Endothelial cell of umbilical vein (primary cell): ENCODE data around the gene NR3C2. TPM values are rescaled to one million over a fixed set of nuclear protein-coding genes. Genes with fewer than 3 reads are reported as not detected.

Source experiments
- BruUV-seq: library from RNA; stranded (reverse); fragments of 400-500 nt; replicated peaks from 2 replicates; lab custom pipeline; 2021; lab: Mats Ljungman, UMichigan
- CTCF ChIA-PET: fragments of 300-600, 350-600 bp; sonication (Branson Sonifier 250); formaldehyde crosslinking; loops from one replicate; lab custom pipeline; 2021; ENCODE audit warnings: antibody characterized with exemption, inconsistent platforms; lab: Charles Lee
- POLR2A ChIA-PET: fragments of 300-600, 350-600 bp; sonication (Branson Sonifier 250); formaldehyde crosslinking; loops from one replicate; lab custom pipeline; 2021; ENCODE audit warnings: antibody characterized with exemption, inconsistent platforms; lab: Charles Lee
- DNase-seq: peaks from one replicate; pipeline ENCODE4 v3.0.0-alpha.2; 2011; ENCODE audit warnings: low read depth, low spot score
- FAIRE-seq: peaks from 2 replicates; lab custom pipeline; 2011; peaks lifted over from hg19 to GRCh38; lab: Jason Lieb, UNC
- H2AFZ ChIP-seq: 2 replicates; pipeline ENCODE4 v1.6.0; 2012; ENCODE audit warnings: low read depth, low read length, control low read depth, inconsistent platforms
- H3K27ac ChIP-seq: 2 replicates; pipeline ENCODE4 v1.5.1; 2011; ENCODE audit warnings: low read depth, mild to moderate bottlenecking, control low read depth, low read length, moderate library complexity; ENCODE audit not compliant: insufficient read depth
- H3K27me3 ChIP-seq, 2 experiments: 2 replicates each; pipeline versions ENCODE4 v1.6.0 to v1.6.1; 2011; ENCODE audit warnings: low read length in 2 of 2, mixed read lengths in 1 of 2; ENCODE audit not compliant: control insufficient read depth in 2 of 2, insufficient read depth in 2 of 2
- H3K36me3 ChIP-seq, 2 experiments: 2 replicates in 1 of 2; 3 replicates in 1 of 2; pipeline ENCODE4 v1.5.1; 2011; ENCODE audit warnings: low read length in 2 of 2, mild to moderate bottlenecking in 1 of 2, moderate library complexity in 1 of 2; ENCODE audit not compliant: control insufficient read depth in 2 of 2, insufficient read depth in 2 of 2; ENCODE audit errors: extremely low read depth in 1 of 2
- H3K4me1 ChIP-seq: 3 replicates; pipeline ENCODE4 v1.5.1; 2011; ENCODE audit warnings: mild to moderate bottlenecking, low read length; ENCODE audit not compliant: control insufficient read depth, insufficient read depth; ENCODE audit errors: extremely low read depth
- H3K4me2 ChIP-seq: 2 replicates; pipeline ENCODE4 v1.6.1; 2011; ENCODE audit warnings: low read length, control low read depth, mixed read lengths; ENCODE audit not compliant: insufficient read depth
- H3K4me3 ChIP-seq, 3 experiments: fragments of 200-600 bp in 1 of 3; sonication (generic), shearing (Covaris generic) in 1 of 3; replicated peaks in 1 of 3; 2 replicates each; pipeline ENCODE4 v1.5.1; 2011 to 2016; ENCODE audit warnings: control low read depth in 3 of 3, low read length in 3 of 3, mild to moderate bottlenecking in 2 of 3, inconsistent platforms in 1 of 3, low read depth in 1 of 3, moderate library complexity in 1 of 3; ENCODE audit not compliant: insufficient read depth in 1 of 3
- H3K79me2 ChIP-seq: 2 replicates; pipeline ENCODE4 v1.6.0; 2012; ENCODE audit warnings: low read length, inconsistent platforms; ENCODE audit not compliant: control insufficient read depth, insufficient read depth
- H3K9ac ChIP-seq: replicated peaks from 2 replicates; pipeline ENCODE3; 2011; ENCODE audit warnings: low read length, control low read depth; ENCODE audit not compliant: insufficient read depth; ENCODE audit errors: extremely low read depth
- H3K9me1 ChIP-seq: replicated peaks from 3 replicates; pipeline ENCODE4 v1.6.0; 2011; ENCODE audit warnings: mild to moderate bottlenecking, low read length; ENCODE audit not compliant: control insufficient read depth, insufficient read depth; ENCODE audit errors: extremely low read depth
- H3K9me3 ChIP-seq: replicated peaks from 2 replicates; pipeline ENCODE4 v1.5.1; 2012; ENCODE audit warnings: low read length, inconsistent platforms; ENCODE audit not compliant: control insufficient read depth, insufficient read depth
- H4K20me1 ChIP-seq: replicated peaks from 2 replicates; pipeline ENCODE3; 2011; ENCODE audit warnings: mild to moderate bottlenecking, low read length; ENCODE audit not compliant: control insufficient read depth, insufficient read depth; ENCODE audit errors: extremely low read depth
- CTCF ChIP-seq, 2 donors: IDR thresholded peaks; 1 replicate in 1 of 2; 2 replicates in 1 of 2; pipeline ENCODE4 v1.5.1; 2011; ENCODE audit warnings: low read length in 2 of 2, mild to moderate bottlenecking in 2 of 2, moderate library complexity in 2 of 2, control low read depth in 1 of 2, inconsistent platforms in 1 of 2, low read depth in 1 of 2; ENCODE audit not compliant: insufficient read depth in 1 of 2; ENCODE audit errors: extremely low read depth in 1 of 2
- EZH2 ChIP-seq: IDR thresholded peaks from 2 replicates; pipeline ENCODE4 v1.6.1; 2012; ENCODE audit warnings: borderline replicate concordance, low read depth, mild to moderate bottlenecking, moderate library complexity, low read length, inconsistent platforms; ENCODE audit not compliant: severe bottlenecking
- FOS ChIP-seq: IDR thresholded peaks from 2 replicates; pipeline ENCODE4 v1.6.1; 2011; ENCODE audit warnings: mild to moderate bottlenecking, low read length, moderate library complexity, borderline replicate concordance; ENCODE audit not compliant: insufficient read depth
- GATA2 ChIP-seq: IDR thresholded peaks from 2 replicates; pipeline ENCODE4 v1.7.0; 2011; ENCODE audit warnings: low read depth, mild to moderate bottlenecking, moderate library complexity, mixed read lengths, low read length; ENCODE audit not compliant: insufficient read length, insufficient read depth
- JUN ChIP-seq: IDR thresholded peaks from 2 replicates; pipeline ENCODE4 v1.6.1; 2011; ENCODE audit warnings: borderline replicate concordance, low read depth; ENCODE audit not compliant: insufficient read length, insufficient read depth
- MYC ChIP-seq: IDR thresholded peaks from one replicate; pipeline ENCODE4 v1.6.1; 2011; ENCODE audit warnings: mild to moderate bottlenecking, low read depth, low read length
- POLR2A ChIP-seq: IDR thresholded peaks from 2 replicates; pipeline ENCODE4 v1.6.1; 2012; ENCODE audit warnings: low read depth, mild to moderate bottlenecking, control low read depth, low read length
- POLR2AphosphoS5 ChIP-seq: IDR thresholded peaks from 2 replicates; pipeline ENCODE4 v1.6.1; 2012; ENCODE audit warnings: low read depth, mild to moderate bottlenecking, control low read depth, low read length, moderate library complexity; ENCODE audit not compliant: insufficient read depth
- dilution Hi-C: fragments of 300-500 bp; cut with MboI; formaldehyde crosslinking; loops from one replicate; pipeline ENCODE4 v1.15.0; 2019; ENCODE audit warnings: low sequenced_read_pairs; ENCODE audit not compliant: extremely low pct_ligation_motif_present
- intact Hi-C: fragments of 100-400 bp; cut with micrococcal nuclease; formaldehyde crosslinking; loops from one replicate; pipeline ENCODE4 v1.10.0; 2022
- polyA plus RNA-seq, 4 experiments: library from polyadenylated mRNA; depleted of rRNA in 3 of 4; stranded (reverse) in 3 of 4; unstranded in 1 of 4; fragments of >200 nt; gene quantifications; 2 replicates each; pipeline versions ENCODE4 v1.2.1 to v1.2.3, GENCODE V29; 2011 to 2012; ENCODE audit warnings: missing spikeins in 1 of 4
- total RNA-seq: library from RNA; stranded (reverse); gene quantifications from 2 replicates; pipeline ENCODE4 v1.2.3, GENCODE V29; 2021
- TF ChIP-seq, protein P1 (sequence below): IDR thresholded peaks from 2 replicates; pipeline ENCODE4 v1.6.1; 2011; ENCODE audit not compliant: insufficient read depth, insufficient read length

NR3C2 gene
- total and polyA plus RNA-seq, 2 donors (not counting 3 experiments of a cell fraction or from before 2014, with no cell fraction given) = 4.8 to 16.4 TPM

DNA sequence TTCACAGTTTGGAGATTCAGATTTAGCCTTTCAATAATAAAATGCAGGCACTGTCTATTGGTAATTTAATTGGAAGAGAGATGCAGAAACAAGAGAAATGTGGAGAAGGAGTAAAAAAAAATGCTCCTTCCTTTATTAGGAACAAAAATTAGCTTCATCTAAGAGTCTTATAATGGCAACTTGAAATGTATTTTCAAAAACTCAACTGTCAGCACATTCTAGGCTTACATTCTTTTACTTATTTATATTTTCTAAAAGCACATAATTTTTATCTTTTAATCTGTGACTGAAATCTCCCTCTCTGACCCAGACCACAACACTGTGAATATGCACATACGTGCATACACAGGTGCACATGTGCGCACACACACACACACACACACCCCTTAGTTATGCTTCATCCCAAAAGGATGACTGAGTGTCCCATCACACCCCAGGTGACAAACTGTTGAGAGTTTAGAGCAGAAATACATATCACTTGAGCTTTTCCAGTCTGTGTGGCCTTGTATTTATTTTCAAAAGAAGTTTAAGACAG lies 29.7 kb downstream of the NR3C2 start:
- FAIRE-seq = no peak
- POLR2A ChIA-PET = no interaction called here
- intact Hi-C loops = no loop called here
- dilution Hi-C loops = no loop called here
- H3K79me2 ChIP-seq = peaks cover 2% of the 10 kb centered on the region
- no peak overlapping the region for H3K4me2 ChIP-seq
- no TSS peak for BruUV-seq
- H3K9me3 ChIP-seq = no peaks in the 10 kb centered on the region
- H3K27me3 ChIP-seq = no peaks in the 10 kb centered on the region
- no peak overlapping the region for H2AFZ ChIP-seq
- no peak overlapping the region for H3K27ac ChIP-seq
- no peaks in the 10 kb centered on the region for H4K20me1 ChIP-seq
- H3K4me3 ChIP-seq = no peak overlapping the region
- no peaks in the 10 kb centered on the region for H3K36me3 ChIP-seq
- no peaks in the 10 kb centered on the region for H3K9me1 ChIP-seq
- CTCF ChIA-PET = interaction anchor here (0.8 to 1.2 kb wide), 2 partner anchors 30 to 292 kb away, joined by 3 to 4 read pairs; no protein-coding TSS in a partner anchor
- H3K9ac ChIP-seq = no peak overlapping the region
- no peaks in the 10 kb centered on the region for H3K4me1 ChIP-seq
- no peak for TF ChIP-seq GATA2
- no peak for TF ChIP-seq POLR2A
- TF ChIP-seq, protein P1, sequence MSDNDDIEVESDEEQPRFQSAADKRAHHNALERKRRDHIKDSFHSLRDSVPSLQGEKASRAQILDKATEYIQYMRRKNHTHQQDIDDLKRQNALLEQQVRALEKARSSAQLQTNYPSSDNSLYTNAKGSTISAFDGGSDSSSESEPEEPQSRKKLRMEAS = no peak
- TF ChIP-seq EZH2 = no peak
- TF ChIP-seq MYC = no peak
- no peak for TF ChIP-seq JUN
- TF ChIP-seq FOS = no peak
- TF ChIP-seq POLR2AphosphoS5 = no peak
- no peak for TF ChIP-seq CTCF (IDR thresholded peaks at IDR 0.05; ENCODE audit: extremely low read depth in 1 of 2, insufficient read depth in 1 of 2, low read depth in 1 of 2, low read length in 2 of 2)
- DNase-seq = no peak
